HepG2 (cell line): ENCODE data around the gene CD1D. TPM values are rescaled to one million over a fixed set of nuclear protein-coding genes. Genes with fewer than 3 reads are reported as not detected.

Source experiments
- ATAC-seq: fragments of 200-7000 bp; cut with Tn5 transposase; 3 replicates; pipeline ENCODE4 v1.9.1; 2020; ENCODE audit warnings: mild to moderate bottlenecking, moderate library complexity
- BruUV-seq: library from RNA; stranded (reverse); fragments of 400-500 nt; replicated peaks from 2 replicates; lab custom pipeline; 2021; lab: Mats Ljungman, UMichigan
- CTCF ChIA-PET: fragments of 300-600 bp; formaldehyde crosslinking; extraction: SDS; loops from one replicate; lab custom pipeline; 2021; ENCODE audit warnings: low total read pairs, inconsistent platforms, low intra/inter-chr PET ratio; lab: Yijun Ruan, JAX
- POLR2A ChIA-PET: fragments of 350-600 bp; sonication (Branson Sonifier 250); formaldehyde crosslinking; loops from one replicate; lab custom pipeline; 2020; ENCODE audit warnings: antibody characterized with exemption, inconsistent platforms; lab: Yijun Ruan, JAX
- DNase-seq: peaks from one replicate; pipeline ENCODE4 v3.0.0-alpha.2; 2015; ENCODE audit warnings: low spot score
- FAIRE-seq: peaks from 3 replicates; lab custom pipeline; 2011; peaks lifted over from hg19 to GRCh38; lab: Jason Lieb, UNC
- H2AFZ ChIP-seq: one replicate; pipeline ENCODE4 v1.6.1; 2011; ENCODE audit warnings: low read length, inconsistent platforms
- H3K27ac ChIP-seq: fragments of 300-600 bp; 3 replicates; pipeline ENCODE4 v1.8.0; 2011; ENCODE audit warnings: mixed run types, mild to moderate bottlenecking, mixed read lengths, low read length, inconsistent platforms; ENCODE audit not compliant: insufficient read depth; ENCODE audit errors: extremely low read length
- H3K27me3 ChIP-seq, 2 experiments: fragments of 200-600 bp in 1 of 2; 2 replicates in 1 of 2; 3 replicates in 1 of 2; pipeline versions ENCODE4 v1.6.0 to v1.8.0; 2011; ENCODE audit warnings: low read length in 2 of 2, mild to moderate bottlenecking in 2 of 2, moderate library complexity in 2 of 2, inconsistent platforms in 1 of 2; ENCODE audit not compliant: insufficient read depth in 2 of 2, control insufficient read depth in 1 of 2
- H3K36me3 ChIP-seq, 2 experiments: fragments of 200-600 bp in 1 of 2; replicated peaks in 1 of 2; 2 replicates in 1 of 2; 3 replicates in 1 of 2; pipeline versions ENCODE4 v1.5.1 to v1.8.0; 2011; ENCODE audit warnings: low read length in 2 of 2, inconsistent platforms in 1 of 2; ENCODE audit not compliant: insufficient read depth in 2 of 2, control insufficient read depth in 1 of 2
- H3K4me1 ChIP-seq: 2 replicates; pipeline ENCODE4 v1.5.1; 2012; ENCODE audit warnings: low read length, inconsistent platforms; ENCODE audit not compliant: insufficient read depth
- H3K4me2 ChIP-seq: 2 replicates; pipeline ENCODE4 v1.6.0; 2011; ENCODE audit warnings: low read depth, low read length, inconsistent platforms
- H3K4me3 ChIP-seq, 3 experiments: fragments of 200-600 bp in 1 of 3; sonication (generic), shearing (Covaris generic) in 1 of 3; replicated peaks in 1 of 3; 2 replicates each; pipeline ENCODE4 v1.5.1; 2011 to 2016; ENCODE audit warnings: low read length in 3 of 3, inconsistent platforms in 2 of 3, low read depth in 2 of 3, mild to moderate bottlenecking in 2 of 3, control low read depth in 1 of 3, mixed read lengths in 1 of 3; ENCODE audit not compliant: insufficient read depth in 1 of 3
- H3K79me2 ChIP-seq: one replicate; pipeline ENCODE4 v1.6.1; 2011; ENCODE audit warnings: low read length, inconsistent platforms; ENCODE audit not compliant: insufficient read depth
- H3K9ac ChIP-seq: 2 replicates; pipeline ENCODE4 v1.6.0; 2011; ENCODE audit warnings: mild to moderate bottlenecking, low read depth, low read length, inconsistent platforms; ENCODE audit not compliant: insufficient read depth
- H3K9me3 ChIP-seq: 2 replicates; pipeline ENCODE4 v1.5.1; 2012; ENCODE audit warnings: mild to moderate bottlenecking, low read length
- H4K20me1 ChIP-seq: 2 replicates; pipeline ENCODE4 v1.6.0; 2011; ENCODE audit warnings: inconsistent platforms, mild to moderate bottlenecking, low read length, moderate library complexity; ENCODE audit not compliant: insufficient read depth
- FIP1L1 ChIP-seq: fragments of 200-400 bp; formaldehyde crosslinking; IDR thresholded peaks from 2 replicates; pipeline ENCODE4 v1.6.1; 2018; ENCODE audit warnings: low read depth, mild to moderate bottlenecking, low read length, moderate library complexity, borderline replicate concordance; ENCODE audit not compliant: insufficient read depth
- FOXO1 ChIP-seq: sonication (generic); formaldehyde crosslinking; IDR thresholded peaks from 2 replicates; pipeline ENCODE4 v1.4.0; 2020; ENCODE audit warnings: missing genetic modification reagents
- HNRNPL ChIP-seq: fragments of 200-400 bp; formaldehyde crosslinking; IDR thresholded peaks from 2 replicates; pipeline ENCODE4 v1.6.1; 2017; ENCODE audit warnings: mild to moderate bottlenecking, low read depth, low read length
- SAFB2 ChIP-seq: sonication (generic); formaldehyde crosslinking; IDR thresholded peaks from 2 replicates; pipeline ENCODE4 v1.5.1; 2020; ENCODE audit warnings: missing genetic modification reagents, low read depth, mild to moderate bottlenecking, borderline replicate concordance
- ZNF20 ChIP-seq: sonication (generic); formaldehyde crosslinking; IDR thresholded peaks from 2 replicates; pipeline ENCODE4 v1.4.0; 2020; ENCODE audit warnings: mild to moderate bottlenecking, moderate library complexity, missing genetic modification reagents
- ZNF530 ChIP-seq: sonication (generic); formaldehyde crosslinking; IDR thresholded peaks from 2 replicates; pipeline ENCODE4 v1.5.0; 2020; ENCODE audit warnings: low read depth, mild to moderate bottlenecking, missing genetic modification reagents
- ZNF567 ChIP-seq: sonication (generic); formaldehyde crosslinking; IDR thresholded peaks from 2 replicates; pipeline ENCODE4 v1.8.1; 2023; ENCODE audit warnings: mild to moderate bottlenecking, missing genetic modification reagents, borderline replicate concordance
- ZNF703 ChIP-seq: sonication (generic); formaldehyde crosslinking; IDR thresholded peaks from 2 replicates; pipeline ENCODE4 v1.5.1; 2020; ENCODE audit warnings: missing genetic modification reagents, mild to moderate bottlenecking, moderate library complexity, borderline replicate concordance
- ZSCAN20 ChIP-seq: sonication (generic); formaldehyde crosslinking; IDR thresholded peaks from 2 replicates; pipeline ENCODE4 v1.4.0; 2020; ENCODE audit warnings: missing genetic modification reagents, mild to moderate bottlenecking, borderline replicate concordance
- WGBS: methylation state at CpG from one replicate; pipeline ENCODE4 v1.1.6; 2017; ENCODE audit warnings: low lambda C conversion rate; 5-methylcytosine and 5-hydroxymethylcytosine counted together
- in situ Hi-C: cut with HindIII; loops from 2 replicates; pipeline ENCODE4 v1.10.0; 2017; ENCODE audit warnings: low pct_unique_long_range_greater_than_20kb; ENCODE audit not compliant: extremely low pct_ligation_motif_present
- intact Hi-C: fragments of 100-400 bp; cut with micrococcal nuclease; formaldehyde crosslinking; loops from one replicate; pipeline ENCODE4 v1.10.0; 2022; ENCODE audit not compliant: unreplicated experiment
- polyA plus RNA-seq, 8 experiments: library from polyadenylated mRNA; depleted of rRNA in 3 of 8; stranded (reverse) in 7 of 8; unstranded in 1 of 8; fragments of >200 nt; fragmentation: Illumina TruSeq in 4 of 8; extraction: Trizol in 4 of 8; gene quantifications; 2 replicates each; pipeline versions ENCODE4 v1.2.1 to v1.2.3, GENCODE V29; 2011 to 2016; ENCODE audit warnings: low read depth in 4 of 8, missing spikeins in 1 of 8, mixed read lengths in 1 of 8; ENCODE audit not compliant: insufficient read depth in 1 of 8
- total RNA-seq, 5 experiments: library from RNA; depleted of rRNA; stranded (reverse); fragments of >200 nt; fragmentation: Illumina TruSeq; extraction: Trizol; gene quantifications; 2 replicates each; pipeline ENCODE4 v1.2.3, GENCODE V29; 2016; ENCODE audit warnings: low read depth in 1 of 5
- TF ChIP-seq, protein P1 (sequence below): sonication (generic); formaldehyde crosslinking; IDR thresholded peaks from 2 replicates; pipeline ENCODE4 v1.4.0; 2020; ENCODE audit warnings: missing genetic modification reagents
- TF ChIP-seq, protein P2 (sequence below): sonication (generic); formaldehyde crosslinking; IDR thresholded peaks from 2 replicates; pipeline ENCODE4 v1.8.1; 2022; ENCODE audit warnings: low read depth, mild to moderate bottlenecking, missing genetic modification reagents

CD1D gene
- total and polyA plus RNA-seq, 2 of the 13 experiments (the other 11 are each of a cell fraction or from before 2014, with no cell fraction given) = not detected

- no peaks in the 10 kb centered on the region for H3K36me3 ChIP-seq
- TF ChIP-seq ZNF530 (CRISPR knock-in tag) (no peak), ZNF20 (CRISPR knock-in tag) (no peak), FIP1L1 (no peak), HNRNPL (no peak), ZNF703 (CRISPR knock-in tag) (no peak), ZNF567 (no peak), SAFB2 (no peak), FOXO1 (CRISPR knock-in tag) (no peak), ZSCAN20 (no peak)
- TF ChIP-seq, protein P1, sequence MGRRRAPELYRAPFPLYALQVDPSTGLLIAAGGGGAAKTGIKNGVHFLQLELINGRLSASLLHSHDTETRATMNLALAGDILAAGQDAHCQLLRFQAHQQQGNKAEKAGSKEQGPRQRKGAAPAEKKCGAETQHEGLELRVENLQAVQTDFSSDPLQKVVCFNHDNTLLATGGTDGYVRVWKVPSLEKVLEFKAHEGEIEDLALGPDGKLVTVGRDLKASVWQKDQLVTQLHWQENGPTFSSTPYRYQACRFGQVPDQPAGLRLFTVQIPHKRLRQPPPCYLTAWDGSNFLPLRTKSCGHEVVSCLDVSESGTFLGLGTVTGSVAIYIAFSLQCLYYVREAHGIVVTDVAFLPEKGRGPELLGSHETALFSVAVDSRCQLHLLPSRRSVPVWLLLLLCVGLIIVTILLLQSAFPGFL (CRISPR knock-in tag) = no peak
- TF ChIP-seq, protein P2, sequence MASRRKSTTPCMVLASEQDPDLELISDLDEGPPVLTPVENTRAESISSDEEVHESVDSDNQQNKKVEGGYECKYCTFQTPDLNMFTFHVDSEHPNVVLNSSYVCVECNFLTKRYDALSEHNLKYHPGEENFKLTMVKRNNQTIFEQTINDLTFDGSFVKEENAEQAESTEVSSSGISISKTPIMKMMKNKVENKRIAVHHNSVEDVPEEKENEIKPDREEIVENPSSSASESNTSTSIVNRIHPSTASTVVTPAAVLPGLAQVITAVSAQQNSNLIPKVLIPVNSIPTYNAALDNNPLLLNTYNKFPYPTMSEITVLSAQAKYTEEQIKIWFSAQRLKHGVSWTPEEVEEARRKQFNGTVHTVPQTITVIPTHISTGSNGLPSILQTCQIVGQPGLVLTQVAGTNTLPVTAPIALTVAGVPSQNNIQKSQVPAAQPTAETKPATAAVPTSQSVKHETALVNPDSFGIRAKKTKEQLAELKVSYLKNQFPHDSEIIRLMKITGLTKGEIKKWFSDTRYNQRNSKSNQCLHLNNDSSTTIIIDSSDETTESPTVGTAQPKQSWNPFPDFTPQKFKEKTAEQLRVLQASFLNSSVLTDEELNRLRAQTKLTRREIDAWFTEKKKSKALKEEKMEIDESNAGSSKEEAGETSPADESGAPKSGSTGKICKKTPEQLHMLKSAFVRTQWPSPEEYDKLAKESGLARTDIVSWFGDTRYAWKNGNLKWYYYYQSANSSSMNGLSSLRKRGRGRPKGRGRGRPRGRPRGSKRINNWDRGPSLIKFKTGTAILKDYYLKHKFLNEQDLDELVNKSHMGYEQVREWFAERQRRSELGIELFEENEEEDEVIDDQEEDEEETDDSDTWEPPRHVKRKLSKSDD = no peak
- no peak for DNase-seq
- no TSS peak for BruUV-seq
- no peak overlapping the region for H2AFZ ChIP-seq
- no peaks in the 10 kb centered on the region for H3K79me2 ChIP-seq
- no peaks in the 10 kb centered on the region for H3K9me3 ChIP-seq
- WGBS = 28% methylated on average over 8 of the region's 8 CpGs
- ChIA-PET POLR2A (no interaction called here), CTCF (no interaction called here)
- no peak overlapping the region for H3K9ac ChIP-seq
- ATAC-seq = no peak
- H3K4me3 ChIP-seq = no peak overlapping the region
- intact Hi-C loops = no loop called here
- H4K20me1 ChIP-seq = no peaks in the 10 kb centered on the region
- H3K4me2 ChIP-seq = peak overlapping the region; percentile 56
- H3K4me1 ChIP-seq = no peaks in the 10 kb centered on the region
- H3K27me3 ChIP-seq = no peaks in the 10 kb centered on the region; a peak in 1 of 5 replicates
- FAIRE-seq = no peak
- in situ Hi-C loops = no loop called here
- H3K27ac ChIP-seq = no peak overlapping the region
Measured at GRCh38 chr1:158149175-158149574, 31.5 kb upstream of the CD1D start.
